ENCODE measurements around the gene POLR2I. TPM values are rescaled to one million over a fixed set of nuclear protein-coding genes. Genes with fewer than 3 reads are reported as not detected.

POLR2I gene
- total and polyA plus RNA-seq, 2 experiments from 2014 or later = 94.0 to 413 TPM

DNA sequence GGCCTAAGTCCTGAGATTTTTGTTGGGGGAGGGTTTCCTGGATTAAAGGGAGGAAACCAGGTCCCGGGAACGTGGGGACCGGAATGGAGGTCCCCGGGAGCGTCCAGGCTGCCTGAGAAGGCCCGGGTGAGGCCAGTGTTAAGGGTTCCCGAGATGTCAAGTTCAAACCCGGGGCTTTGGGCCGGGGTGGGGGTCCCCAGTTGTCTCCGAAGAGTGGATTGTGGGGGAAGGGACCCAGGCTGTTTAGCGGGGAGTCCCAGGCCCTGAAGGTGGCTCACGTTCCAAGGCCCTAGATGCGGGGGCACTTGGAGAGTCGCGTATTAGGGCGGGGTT, 37.3 kb upstream of the POLR2I start:
- peak; percentile 44 for DNase-seq (ENCODE audit: low spot score)
- peaks cover 9% of the 10 kb centered on the region; the same call in 1 of the 2 replicates for H3F3A ChIP-seq (replicated peaks; ENCODE audit: low read depth)
- H3K79me2 ChIP-seq (replicated peaks; ENCODE audit: insufficient read depth) = no peaks in the 10 kb centered on the region
- ATAC-seq = peak; percentile 37
- no peaks in the 10 kb centered on the region for H3K9me3 Mint-ChIP-seq
- peaks cover 8% of the 10 kb centered on the region; the same call in 1 of the 2 replicates for H3K27me3 ChIP-seq (ENCODE audit: insufficient read depth)
- peak overlapping the region; percentile 64 for H3K4me3 Mint-ChIP-seq
- no peak for TF ChIP-seq CREB1 (CRISPR knock-in tag; IDR thresholded peaks at IDR 0.05; ENCODE audit: low read depth)
- no peak for TF ChIP-seq ZNF114 (CRISPR knock-in tag; IDR thresholded peaks at IDR 0.05)
- TF ChIP-seq, protein P1, sequence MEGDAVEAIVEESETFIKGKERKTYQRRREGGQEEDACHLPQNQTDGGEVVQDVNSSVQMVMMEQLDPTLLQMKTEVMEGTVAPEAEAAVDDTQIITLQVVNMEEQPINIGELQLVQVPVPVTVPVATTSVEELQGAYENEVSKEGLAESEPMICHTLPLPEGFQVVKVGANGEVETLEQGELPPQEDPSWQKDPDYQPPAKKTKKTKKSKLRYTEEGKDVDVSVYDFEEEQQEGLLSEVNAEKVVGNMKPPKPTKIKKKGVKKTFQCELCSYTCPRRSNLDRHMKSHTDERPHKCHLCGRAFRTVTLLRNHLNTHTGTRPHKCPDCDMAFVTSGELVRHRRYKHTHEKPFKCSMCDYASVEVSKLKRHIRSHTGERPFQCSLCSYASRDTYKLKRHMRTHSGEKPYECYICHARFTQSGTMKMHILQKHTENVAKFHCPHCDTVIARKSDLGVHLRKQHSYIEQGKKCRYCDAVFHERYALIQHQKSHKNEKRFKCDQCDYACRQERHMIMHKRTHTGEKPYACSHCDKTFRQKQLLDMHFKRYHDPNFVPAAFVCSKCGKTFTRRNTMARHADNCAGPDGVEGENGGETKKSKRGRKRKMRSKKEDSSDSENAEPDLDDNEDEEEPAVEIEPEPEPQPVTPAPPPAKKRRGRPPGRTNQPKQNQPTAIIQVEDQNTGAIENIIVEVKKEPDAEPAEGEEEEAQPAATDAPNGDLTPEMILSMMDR (conservative IDR thresholded peaks at IDR 0.05; ENCODE audit: low read depth in 2 of 2) = no peak
- no peak for TF ChIP-seq EZH2 (IDR thresholded peaks at IDR 0.05; ENCODE audit: low read depth, unreplicated experiment)
- no peak for TF ChIP-seq EZH2phosphoT487 (IDR thresholded peaks at IDR 0.05; ENCODE audit: unreplicated experiment)
- no peak for TF ChIP-seq JUNB (IDR thresholded peaks at IDR 0.05; ENCODE audit: unreplicated experiment)
- TF ChIP-seq, protein P2, sequence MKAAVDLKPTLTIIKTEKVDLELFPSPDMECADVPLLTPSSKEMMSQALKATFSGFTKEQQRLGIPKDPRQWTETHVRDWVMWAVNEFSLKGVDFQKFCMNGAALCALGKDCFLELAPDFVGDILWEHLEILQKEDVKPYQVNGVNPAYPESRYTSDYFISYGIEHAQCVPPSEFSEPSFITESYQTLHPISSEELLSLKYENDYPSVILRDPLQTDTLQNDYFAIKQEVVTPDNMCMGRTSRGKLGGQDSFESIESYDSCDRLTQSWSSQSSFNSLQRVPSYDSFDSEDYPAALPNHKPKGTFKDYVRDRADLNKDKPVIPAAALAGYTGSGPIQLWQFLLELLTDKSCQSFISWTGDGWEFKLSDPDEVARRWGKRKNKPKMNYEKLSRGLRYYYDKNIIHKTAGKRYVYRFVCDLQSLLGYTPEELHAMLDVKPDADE (IDR thresholded peaks at IDR 0.05) = no peak
- no peak for TF ChIP-seq STAT1 (IDR thresholded peaks at IDR 0.05; ENCODE audit: unreplicated experiment)
- peak overlapping the region; percentile 97 for H3K4me2 ChIP-seq
- H3K4me1 Mint-ChIP-seq = peaks cover 19% of the 10 kb centered on the region
- H3K9me2 ChIP-seq (ENCODE audit: insufficient read depth) = no peaks in the 10 kb centered on the region
- H2AFZ ChIP-seq = peak overlapping the region; percentile 80
- H3K27ac ChIP-seq (ENCODE audit: low read depth) = no peak overlapping the region
- peaks cover 25% of the 10 kb centered on the region for H3K4me1 ChIP-seq (ENCODE audit: insufficient read depth)
- H3K36me3 Mint-ChIP-seq (ENCODE audit: low read depth) = peaks cover 36% of the 10 kb centered on the region
- peak overlapping the region; percentile 77 for H3K4me3 ChIP-seq
- H3K27me3 Mint-ChIP-seq (ENCODE audit: insufficient read depth, low read depth, poor library complexity) = peaks cover 16% of the 10 kb centered on the region
- peaks cover 3% of the 10 kb centered on the region; the same call in 1 of the 2 replicates for H3K36me3 ChIP-seq (ENCODE audit: insufficient read depth)
- no peaks in the 10 kb centered on the region for H4K20me1 ChIP-seq (replicated peaks; ENCODE audit: insufficient read depth)
- H3K27ac Mint-ChIP-seq = no peak overlapping the region

DNA sequence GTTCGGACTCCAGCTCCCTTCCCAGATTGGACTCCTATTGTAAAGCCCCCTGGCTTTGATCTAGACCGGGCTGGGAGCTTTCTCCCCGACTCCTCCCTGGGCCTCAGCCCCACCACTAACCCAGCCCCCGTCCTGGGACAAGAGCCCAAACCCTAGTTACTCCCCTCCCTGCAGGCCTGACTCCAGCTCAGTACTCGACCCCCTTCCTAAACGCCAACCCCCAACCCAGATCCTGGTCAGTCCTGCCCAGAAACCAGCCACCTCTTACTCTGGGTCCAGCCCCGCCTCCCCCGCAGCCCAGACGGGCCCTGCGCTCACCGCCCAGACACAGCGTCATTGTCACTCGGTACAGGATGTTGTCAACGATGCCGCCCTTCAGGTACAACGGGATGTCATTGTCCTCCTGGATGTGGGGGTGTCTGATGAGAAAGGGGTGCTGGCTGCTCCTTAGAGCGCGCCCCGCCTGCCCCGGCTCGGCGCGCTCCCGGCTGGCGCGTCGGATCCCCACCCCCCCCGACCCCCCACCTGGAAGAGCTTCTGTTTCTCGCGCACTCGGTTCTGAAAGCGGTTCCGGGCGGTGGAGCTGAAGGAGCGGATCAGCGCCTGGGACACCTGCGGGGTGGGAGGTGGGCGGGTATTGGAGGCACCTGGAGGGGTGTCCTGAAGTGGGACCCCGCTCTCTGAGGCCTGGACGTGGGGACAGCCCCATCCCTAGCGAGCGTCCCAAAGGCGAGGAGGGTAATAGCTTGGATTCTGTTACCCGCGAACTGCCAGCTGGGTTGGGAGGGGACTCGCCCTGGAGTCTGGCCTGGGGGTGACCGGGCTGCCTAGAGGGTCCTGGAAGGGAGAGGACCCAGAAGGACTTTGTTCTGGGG, 36.7 kb upstream of the POLR2I start:
- Histone ChIP-seq H3K4me1 (ENCODE audit: insufficient read depth) (peaks cover 21% of the 10 kb centered on the region), H3K4me3 (peak overlapping the region; percentile 77), H2AFZ (peak overlapping the region; percentile 80; the same call in 1 of the 2 replicates), H3K36me3 (ENCODE audit: insufficient read depth) (peaks cover 7% of the 10 kb centered on the region; the same call in 1 of the 2 replicates), H3K9me2 (ENCODE audit: insufficient read depth) (no peaks in the 10 kb centered on the region), H3K79me2 (replicated peaks; ENCODE audit: insufficient read depth) (no peaks in the 10 kb centered on the region), H4K20me1 (replicated peaks; ENCODE audit: insufficient read depth) (no peaks in the 10 kb centered on the region), H3K27me3 (ENCODE audit: insufficient read depth) (peaks cover 8% of the 10 kb centered on the region; the same call in 1 of the 2 replicates), H3K4me2 (peak overlapping the region; percentile 97), H3K27ac (ENCODE audit: low read depth) (no peak overlapping the region), H3F3A (replicated peaks; ENCODE audit: low read depth) (peaks cover 9% of the 10 kb centered on the region; the same call in 1 of the 2 replicates)
- peaks cover 43% of the 10 kb centered on the region for H3K36me3 Mint-ChIP-seq (ENCODE audit: low read depth)
- H3K4me1 Mint-ChIP-seq = peaks cover 19% of the 10 kb centered on the region
- DNase-seq (ENCODE audit: low spot score) = peak; percentile 89
- peak overlapping the region; percentile 64 for H3K4me3 Mint-ChIP-seq
- ATAC-seq = peak; percentile 80
- no peaks in the 10 kb centered on the region for H3K9me3 Mint-ChIP-seq
- TF ChIP-seq, protein P1 (conservative IDR thresholded peaks at IDR 0.05; ENCODE audit: low read depth in 2 of 2) = no peak
- peak; percentile 59 for TF ChIP-seq POLR2AphosphoS5 (IDR thresholded peaks at IDR 0.05; ENCODE audit: low read depth)
- peaks cover 16% of the 10 kb centered on the region for H3K27me3 Mint-ChIP-seq (ENCODE audit: insufficient read depth, low read depth, poor library complexity)
- H3K27ac Mint-ChIP-seq = no peak overlapping the region
